IMR-90 (cell line): ENCODE results near the gene PARD3. TPM values are rescaled to one million over a fixed set of nuclear protein-coding genes. Genes with fewer than 3 reads are reported as not detected.

Experiments used
- ATAC-seq: fragments of 200-7000 bp; cut with Tn5 transposase; 2 replicates; pipeline ENCODE4 v1.9.1; 2020; ENCODE audit warnings: low read depth, mild to moderate bottlenecking, moderate library complexity
- BruUV-seq: library from RNA; stranded (reverse); fragments of 400-500 nt; replicated peaks from 2 replicates; lab custom pipeline; 2021; lab: Mats Ljungman, UMichigan
- CTCF ChIA-PET: fragments of 300-600 bp; formaldehyde crosslinking; extraction: SDS; loops from one replicate; lab custom pipeline; 2021; ENCODE audit warnings: antibody characterized with exemption; lab: Yijun Ruan, JAX
- POLR2A ChIA-PET: fragments of 300-600 bp; sonication (Branson Sonifier 250); formaldehyde crosslinking; loops from one replicate; lab custom pipeline; 2022; ENCODE audit warnings: antibody characterized with exemption; ENCODE audit not compliant: unreplicated experiment; lab: Charles Lee
- DNase-seq: peaks from one replicate; pipeline ENCODE4 v3.0.0; 2013
- H2AFZ ChIP-seq: replicated peaks from 2 replicates; pipeline ENCODE3; 2013; ENCODE audit warnings: low read length, mild to moderate bottlenecking; ENCODE audit not compliant: poor library complexity
- H2AK5ac ChIP-seq: 2 replicates; pipeline ENCODE4 v1.6.1; 2013; ENCODE audit warnings: low read depth, low read length, inconsistent platforms
- H2AK9ac ChIP-seq: replicated peaks from 2 replicates; pipeline ENCODE3; 2013; ENCODE audit warnings: mild to moderate bottlenecking, low read depth, low read length, moderate library complexity; ENCODE audit not compliant: poor library complexity
- H2BK120ac ChIP-seq: 2 replicates; pipeline ENCODE4 v1.6.1; 2013; ENCODE audit warnings: low read depth, low read length, inconsistent platforms
- H2BK15ac ChIP-seq: 3 replicates; pipeline ENCODE4 v1.6.1; 2013; ENCODE audit warnings: low read depth, low read length, inconsistent platforms
- H2BK20ac ChIP-seq: 2 replicates; pipeline ENCODE4 v1.6.1; 2013; ENCODE audit warnings: low read depth, mild to moderate bottlenecking, inconsistent platforms, low read length, moderate library complexity
- H2BK5ac ChIP-seq: 2 replicates; pipeline ENCODE4 v1.6.1; 2013; ENCODE audit warnings: mild to moderate bottlenecking, low read depth, low read length, inconsistent platforms; ENCODE audit not compliant: poor library complexity, severe bottlenecking
- H3K14ac ChIP-seq: replicated peaks from 2 replicates; pipeline ENCODE4 v1.6.1; 2013; ENCODE audit warnings: low read depth, low read length, inconsistent platforms
- H3K18ac ChIP-seq: 2 replicates; pipeline ENCODE4 v1.6.1; 2013; ENCODE audit warnings: low read depth, low read length, control low read depth
- H3K23ac ChIP-seq: 2 replicates; pipeline ENCODE4 v1.6.1; 2013; ENCODE audit warnings: low read depth, low read length, inconsistent platforms
- H3K27ac ChIP-seq: 2 replicates; pipeline ENCODE4 v1.5.1; 2013; ENCODE audit warnings: mild to moderate bottlenecking, control low read depth, low read length; ENCODE audit not compliant: insufficient read depth
- H3K27me3 ChIP-seq: 2 replicates; pipeline ENCODE4 v1.6.1; 2013; ENCODE audit warnings: low read length; ENCODE audit not compliant: control insufficient read depth, insufficient read depth
- H3K36me3 ChIP-seq: 2 replicates; pipeline ENCODE4 v1.6.1; 2013; ENCODE audit warnings: low read length, mixed read lengths; ENCODE audit not compliant: control insufficient read depth, insufficient read depth
- H3K4ac ChIP-seq: 2 replicates; pipeline ENCODE4 v1.6.1; 2013; ENCODE audit warnings: low read depth, low read length, inconsistent platforms
- H3K4me1 ChIP-seq: 2 replicates; pipeline ENCODE4 v1.6.1; 2013; ENCODE audit warnings: low read length, mixed read lengths; ENCODE audit not compliant: control insufficient read depth, insufficient read depth
- H3K4me2 ChIP-seq: 2 replicates; pipeline ENCODE4 v1.6.1; 2013; ENCODE audit warnings: low read depth, mild to moderate bottlenecking, control low read depth, low read length, moderate library complexity
- H3K4me3 ChIP-seq: 2 replicates; pipeline ENCODE4 v1.5.1; 2013; ENCODE audit warnings: low read depth, mild to moderate bottlenecking, control low read depth, low read length, moderate library complexity; ENCODE audit not compliant: insufficient read depth
- H3K56ac ChIP-seq: 2 replicates; pipeline ENCODE4 v1.6.1; 2013; ENCODE audit warnings: low read length, inconsistent platforms; ENCODE audit not compliant: insufficient read depth; ENCODE audit errors: extremely low read depth
- H3K79me1 ChIP-seq, 2 experiments: 2 replicates each; pipeline ENCODE4 v1.6.1; 2013; ENCODE audit warnings: low read length in 2 of 2, inconsistent platforms in 1 of 2, low read depth in 1 of 2
- H3K9ac ChIP-seq: 2 replicates; pipeline ENCODE4 v1.6.1; 2013; ENCODE audit warnings: low read depth, low read length, control low read depth
- H3K9me1 ChIP-seq: 2 replicates; pipeline ENCODE4 v1.6.1; 2013; ENCODE audit warnings: low read length, inconsistent platforms; ENCODE audit not compliant: insufficient read depth
- H3K9me3 ChIP-seq: 2 replicates; pipeline ENCODE4 v1.6.1; 2013; ENCODE audit warnings: low read length; ENCODE audit not compliant: control insufficient read depth, insufficient read depth
- H4K20me1 ChIP-seq: 2 replicates; pipeline ENCODE4 v1.6.1; 2013; ENCODE audit warnings: low read length, inconsistent platforms; ENCODE audit not compliant: insufficient read depth
- H4K5ac ChIP-seq: 2 replicates; pipeline ENCODE4 v1.6.1; 2013; ENCODE audit warnings: mild to moderate bottlenecking, low read depth, low read length, control low read depth
- H4K8ac ChIP-seq, 2 experiments: 2 replicates each; pipeline ENCODE4 v1.6.1; 2013; ENCODE audit warnings: low read depth in 2 of 2, low read length in 2 of 2, control low read depth in 1 of 2, inconsistent platforms in 1 of 2
- H4K91ac ChIP-seq: 2 replicates; pipeline ENCODE4 v1.6.1; 2013; ENCODE audit warnings: low read depth, low read length, inconsistent platforms; ENCODE audit not compliant: insufficient read depth
- CEBPB ChIP-seq: IDR thresholded peaks from 2 replicates; pipeline ENCODE4 v1.6.1; 2012; ENCODE audit warnings: low read depth, low read length, improper control_type of control experiment
- FOS ChIP-seq: fragments of 150-350 bp; IDR thresholded peaks from 2 replicates; pipeline ENCODE4 v1.6.1; 2016; ENCODE audit warnings: low read depth, low read length
- MAFK ChIP-seq: IDR thresholded peaks from 2 replicates; pipeline ENCODE4 v1.6.1; 2012; ENCODE audit warnings: low read depth, low read length, improper control_type of control experiment
- MXI1 ChIP-seq: IDR thresholded peaks from 2 replicates; pipeline ENCODE4 v1.6.1; 2012; ENCODE audit warnings: low read depth, mild to moderate bottlenecking, low read length, moderate library complexity, borderline replicate concordance
- RCOR1 ChIP-seq: IDR thresholded peaks from 2 replicates; pipeline ENCODE4 v1.6.1; 2012; ENCODE audit warnings: mild to moderate bottlenecking, low read length, improper control_type of control experiment; ENCODE audit not compliant: insufficient replicate concordance
- USF2 ChIP-seq: fragments of 150-350 bp; IDR thresholded peaks from 2 replicates; pipeline ENCODE4 v1.6.1; 2017; ENCODE audit warnings: mild to moderate bottlenecking, antibody characterized with exemption, low read length, low read depth
- WGBS, 2 experiments: methylation state at CpG; one replicate each; pipeline versions ENCODE4 v1.1.5 to v1.1.7; 2013; ENCODE audit warnings: missing lambda C conversion rate in 2 of 2; ENCODE audit not compliant: insufficient read length in 1 of 2; ENCODE audit errors: extremely low coverage in 2 of 2; 5-methylcytosine and 5-hydroxymethylcytosine counted together
- dilution Hi-C: fragments of 300-500 bp; cut with HindIII; formaldehyde crosslinking; loops from one replicate; pipeline ENCODE4 v1.14.3; 2018; ENCODE audit warnings: low sequenced_read_pairs; ENCODE audit not compliant: unreplicated experiment
- in situ Hi-C: fragments of 300-500 bp; cut with MboI; formaldehyde crosslinking; loops from 3 replicates; pipeline ENCODE4 v1.14.3; 2019; ENCODE audit warnings: low sequenced_read_pairs, inconsistent platforms, mixed read lengths
- intact Hi-C: fragments of 100-400 bp; cut with micrococcal nuclease; formaldehyde crosslinking; loops from 2 replicates; pipeline ENCODE4 v1.10.0; 2022
- polyA plus RNA-seq, 3 experiments: library from polyadenylated mRNA; depleted of rRNA; stranded (reverse); fragments of >200 nt; gene quantifications; 2 replicates each; pipeline ENCODE4 v1.2.3, GENCODE V29; 2012; ENCODE audit warnings: low replicate concordance in 1 of 3
- total RNA-seq: library from RNA; depleted of rRNA; stranded (reverse); fragments of >200 nt; gene quantifications from 2 replicates; pipeline ENCODE4 v1.2.3, GENCODE V29; 2012

The PARD3 gene
- total and polyA plus RNA-seq, 2 of the 4 experiments (the other 2 are of a cell fraction): 14.6 to 37.5 TPM

- no peaks in the 10 kb centered on the region for H3K4me1 ChIP-seq
- DNase-seq (no peak), ATAC-seq (no peak)
- H3K4me2 ChIP-seq: no peak overlapping the region
- H3K27ac ChIP-seq: no peak overlapping the region
- in situ Hi-C loops: no loop called here
- peaks cover 8 to 38% of the 10 kb centered on the region in 2 experiments for H3K79me1 ChIP-seq
- peaks cover 8% of the 10 kb centered on the region; the same call in 1 of the 2 replicates for H4K20me1 ChIP-seq
- no TSS peak for BruUV-seq
- no peak overlapping the region for H2AK9ac ChIP-seq
- ChIA-PET POLR2A (no interaction called here), CTCF (no interaction called here)
- H3K36me3 ChIP-seq: no peaks in the 10 kb centered on the region
- dilution Hi-C loops: no loop called here
- H4K91ac ChIP-seq: no peak overlapping the region
- no peak overlapping the region; the same call in 1 of the 2 replicates for H3K4ac ChIP-seq
- no peak overlapping the region for H2BK120ac ChIP-seq
- H3K9me3 ChIP-seq: no peaks in the 10 kb centered on the region
- no peak overlapping the region for H3K4me3 ChIP-seq
- H3K27me3 ChIP-seq: no peaks in the 10 kb centered on the region
- no peak overlapping the region for H3K14ac ChIP-seq
- H3K18ac ChIP-seq: no peak overlapping the region
- no peak overlapping the region for H2AFZ ChIP-seq
- H2AK5ac ChIP-seq: no peak overlapping the region
- H4K8ac ChIP-seq: no peak overlapping the region
- no peak overlapping the region for H3K9ac ChIP-seq
- no peak overlapping the region for H3K56ac ChIP-seq
- H3K23ac ChIP-seq: no peak overlapping the region
- no peak overlapping the region for H2BK5ac ChIP-seq
- no peak overlapping the region for H4K5ac ChIP-seq
- WGBS, 2 experiments: no CpG with 5 or more reads among the region's 7 CpGs
- intact Hi-C loops: no loop called here
- no peak for TF ChIP-seq FOS
- TF ChIP-seq MAFK: no peak
- no peak for TF ChIP-seq RCOR1
- TF ChIP-seq USF2: no peak
- TF ChIP-seq MXI1: no peak
- TF ChIP-seq CEBPB: 0 out of 2 replicates have a peak, but pooled peaks have one; percentile 24
- no peak overlapping the region for H2BK20ac ChIP-seq
- no peak overlapping the region for H2BK15ac ChIP-seq
- H3K9me1 ChIP-seq: peaks cover 13% of the 10 kb centered on the region
These were observed 132.5 kb downstream of the PARD3 start for GRCh38 chr10:34682580-34682979.
